ENCODE measurements around the gene SLC25A22.

SLC25A22 gene

GRCh38 chr11:802018-802617 lies 4.0 kb upstream of the SLC25A22 start:
- DNase-seq, result no peak

GRCh38 chr11:801097-801780 lies 3.2 kb upstream of the SLC25A22 start:
- no peak for DNase-seq

- no peak for DNase-seq
These were observed 2.4 kb upstream of the SLC25A22 start for GRCh38 chr11:800473-800872.

GRCh38 chr11:799641-800316 lies 1.7 kb upstream of the SLC25A22 start:
- no peak for DNase-seq

GRCh38 chr11:797296-798092 lies 587 bp downstream of the SLC25A22 start:
- DNase-seq, result peak; percentile 84

GRCh38 chr11:796565-797295 lies 1.4 kb downstream of the SLC25A22 start:
- DNase-seq, result no peak

GRCh38 chr11:795634-796564 lies 2.2 kb downstream of the SLC25A22 start:
- DNase-seq, result peak; percentile 95

GRCh38 chr11:794766-795633 lies 3.1 kb downstream of the SLC25A22 start:
- DNase-seq, result peak; percentile 45

GRCh38 chr11:794013-794765 lies 3.9 kb downstream of the SLC25A22 start:
- no peak for DNase-seq

GRCh38 chr11:793556-793955 lies 4.5 kb downstream of the SLC25A22 start:
- no peak for DNase-seq

GRCh38 chr11:792873-793272 lies 5.2 kb downstream of the SLC25A22 start:
- DNase-seq, result no peak

GRCh38 chr11:792535-792821 lies 5.6 kb downstream of the SLC25A22 start:
- no peak for DNase-seq

- no peak for DNase-seq
These were observed 6.2 kb downstream of the SLC25A22 start for GRCh38 chr11:791658-792534.

GRCh38 chr11:790721-791564 lies 7.1 kb downstream of the SLC25A22 start:
- peak; percentile 43 for DNase-seq

- peak; percentile 53 for DNase-seq
These were observed 8.1 kb downstream of the SLC25A22 start, which contains the start of gene CEND1 for GRCh38 chr11:789943-790342. CEND1 (minus strand) TSS chr11:790090; CDS start chr11:788576, 1,514 bp downstream.

- no peak for DNase-seq
These were observed 8.8 kb downstream of the SLC25A22 start for GRCh38 chr11:788953-789940.
